Suprapubic skin (tissue), 3 donors: ENCODE measurements around the gene BLOC1S4.
"Not testable (repeated sequence)": the region's sequence is repeated elsewhere in the genome, so short reads cannot be mapped to it uniquely, and the experiment has no call there.

Source experiments
- POLR2A ChIP-seq, 2 donors: fragments of 450-650 bp; IDR thresholded peaks; one replicate each; pipeline ENCODE4 v1.6.1; 2017; ENCODE audit warnings: antibody characterized with exemption in 2 of 2, mild to moderate bottlenecking in 2 of 2, moderate library complexity in 2 of 2
- TF ChIP-seq, protein P1 (sequence below), 2 donors: fragments of 200-600 bp in 1 of 2; fragments of 450-650 bp in 1 of 2; sonication (generic) in 1 of 2; IDR thresholded peaks; one replicate each; pipeline ENCODE4 v1.5.1; 2016 to 2019; ENCODE audit warnings: antibody characterized with exemption in 2 of 2, mild to moderate bottlenecking in 1 of 2, moderate library complexity in 1 of 2

DNA sequence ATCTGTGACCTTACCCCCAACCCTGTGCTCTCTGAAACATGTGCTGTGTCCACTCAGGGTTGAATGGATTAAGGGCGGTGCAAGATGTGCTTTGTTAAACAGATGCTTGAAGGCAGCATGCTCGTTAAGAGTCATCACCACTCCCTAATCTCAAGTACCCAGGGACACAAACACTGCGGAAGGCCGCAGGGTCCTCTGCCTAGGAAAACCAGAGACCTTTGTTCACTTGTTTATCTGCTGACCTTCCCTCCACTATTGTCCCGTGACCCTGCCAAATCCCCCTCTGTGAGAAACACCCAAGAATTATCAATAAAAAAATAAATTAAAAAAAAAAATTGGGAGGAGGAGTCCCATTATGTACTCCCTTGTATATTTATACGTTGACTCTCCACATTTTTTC lies 40.4 kb downstream of the BLOC1S4 start:
- not testable (repeated sequence) for TF ChIP-seq POLR2A (IDR thresholded peaks at IDR 0.05)
- TF ChIP-seq, protein P1, sequence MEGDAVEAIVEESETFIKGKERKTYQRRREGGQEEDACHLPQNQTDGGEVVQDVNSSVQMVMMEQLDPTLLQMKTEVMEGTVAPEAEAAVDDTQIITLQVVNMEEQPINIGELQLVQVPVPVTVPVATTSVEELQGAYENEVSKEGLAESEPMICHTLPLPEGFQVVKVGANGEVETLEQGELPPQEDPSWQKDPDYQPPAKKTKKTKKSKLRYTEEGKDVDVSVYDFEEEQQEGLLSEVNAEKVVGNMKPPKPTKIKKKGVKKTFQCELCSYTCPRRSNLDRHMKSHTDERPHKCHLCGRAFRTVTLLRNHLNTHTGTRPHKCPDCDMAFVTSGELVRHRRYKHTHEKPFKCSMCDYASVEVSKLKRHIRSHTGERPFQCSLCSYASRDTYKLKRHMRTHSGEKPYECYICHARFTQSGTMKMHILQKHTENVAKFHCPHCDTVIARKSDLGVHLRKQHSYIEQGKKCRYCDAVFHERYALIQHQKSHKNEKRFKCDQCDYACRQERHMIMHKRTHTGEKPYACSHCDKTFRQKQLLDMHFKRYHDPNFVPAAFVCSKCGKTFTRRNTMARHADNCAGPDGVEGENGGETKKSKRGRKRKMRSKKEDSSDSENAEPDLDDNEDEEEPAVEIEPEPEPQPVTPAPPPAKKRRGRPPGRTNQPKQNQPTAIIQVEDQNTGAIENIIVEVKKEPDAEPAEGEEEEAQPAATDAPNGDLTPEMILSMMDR (IDR thresholded peaks at IDR 0.05) = not testable (repeated sequence)
